Measurements from ENCODE around the gene RNF5.
"Not testable (repeated sequence)": the region's sequence is repeated elsewhere in the genome, so short reads cannot be mapped to it uniquely, and the experiment has no call there.

The RNF5 gene

DNA sequence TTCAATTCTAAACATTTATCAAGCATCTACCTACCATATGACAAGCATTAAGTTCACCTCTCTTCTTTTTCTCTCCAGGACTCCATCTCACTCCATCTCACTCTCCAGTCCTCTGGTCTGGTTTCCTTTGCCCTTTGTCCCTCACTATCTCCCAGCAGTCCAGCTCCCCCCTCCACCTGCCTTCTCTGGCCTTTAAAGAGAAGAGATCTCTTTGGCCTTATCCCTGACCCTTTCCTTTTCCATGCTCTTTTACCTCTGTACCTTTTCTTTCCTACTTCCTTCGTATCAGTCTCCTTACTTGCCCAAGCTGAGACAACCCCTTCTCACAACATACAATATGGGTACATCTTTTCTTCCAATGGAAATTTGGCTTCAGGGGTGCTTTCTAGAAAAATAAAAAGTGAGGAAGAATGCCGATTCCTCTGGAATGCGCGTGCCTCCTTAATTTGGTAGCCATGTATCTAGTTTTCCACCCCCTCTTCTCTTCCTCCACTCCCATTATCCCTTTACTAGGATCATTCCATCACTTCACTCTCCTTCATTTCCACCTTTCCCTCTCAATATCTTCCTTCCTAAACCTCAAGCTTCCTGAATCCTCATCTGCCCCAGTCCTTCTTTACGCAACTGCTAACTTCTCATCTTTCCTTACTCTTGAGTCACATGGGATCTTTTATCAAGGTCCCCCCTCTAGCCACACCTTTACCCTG lies 1.6 kb upstream of the RNF5 start:
- DNase-seq, result peak; percentile 86

- DNase-seq, result peak; percentile 96
Observed at GRCh38 chr6:32177183-32177787, 920 bp upstream of the RNF5 start.

- DNase-seq, result peak; percentile 30
Observed at GRCh38 chr6:32178547-32179440, 589 bp downstream of the RNF5 start.

GRCh38 chr6:32179766-32180405 lies 1.7 kb downstream of the RNF5 start:
- no peak for DNase-seq

GRCh38 chr6:32181148-32181702 lies 3.0 kb downstream of the RNF5 start:
- DNase-seq, result no peak

GRCh38 chr6:32181915-32182529 lies 3.8 kb downstream of the RNF5 start:
- DNase-seq, result no peak

GRCh38 chr6:32182555-32182981 lies 4.4 kb downstream of the RNF5 start:
- no peak for DNase-seq

GRCh38 chr6:32183030-32183429 lies 4.8 kb downstream of the RNF5 start:
- no peak for DNase-seq

DNA sequence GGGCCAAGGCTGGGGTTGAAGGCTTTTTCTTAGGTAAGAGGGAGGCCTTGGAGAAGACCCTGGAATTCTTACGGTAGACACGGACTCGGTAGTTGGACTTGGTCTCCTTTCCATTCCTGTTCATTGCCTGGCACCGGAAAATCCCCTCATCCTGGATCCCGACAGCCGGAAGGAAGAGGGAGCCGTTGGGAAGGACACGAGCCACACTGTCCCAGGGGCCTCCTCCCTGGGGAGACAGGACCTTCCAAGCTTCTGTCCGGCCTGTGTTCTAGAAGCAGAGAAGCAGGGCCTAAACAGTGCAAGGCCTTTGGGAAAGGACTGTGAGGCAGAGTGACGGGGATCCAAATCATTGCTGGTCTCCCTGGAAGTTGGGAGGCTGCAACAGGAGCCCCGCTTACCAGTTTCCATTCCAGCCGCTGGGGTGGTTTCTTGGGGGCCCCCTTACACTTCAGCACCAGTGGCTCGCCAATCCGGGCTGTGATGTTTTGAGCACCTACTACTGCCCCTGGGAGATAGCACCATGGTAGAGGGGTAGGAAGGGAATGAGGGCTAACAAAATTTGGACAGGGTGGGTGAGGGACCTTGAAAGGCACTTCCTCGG lies 5.4 kb downstream of the RNF5 start:
- DNase-seq, result no peak

DNA sequence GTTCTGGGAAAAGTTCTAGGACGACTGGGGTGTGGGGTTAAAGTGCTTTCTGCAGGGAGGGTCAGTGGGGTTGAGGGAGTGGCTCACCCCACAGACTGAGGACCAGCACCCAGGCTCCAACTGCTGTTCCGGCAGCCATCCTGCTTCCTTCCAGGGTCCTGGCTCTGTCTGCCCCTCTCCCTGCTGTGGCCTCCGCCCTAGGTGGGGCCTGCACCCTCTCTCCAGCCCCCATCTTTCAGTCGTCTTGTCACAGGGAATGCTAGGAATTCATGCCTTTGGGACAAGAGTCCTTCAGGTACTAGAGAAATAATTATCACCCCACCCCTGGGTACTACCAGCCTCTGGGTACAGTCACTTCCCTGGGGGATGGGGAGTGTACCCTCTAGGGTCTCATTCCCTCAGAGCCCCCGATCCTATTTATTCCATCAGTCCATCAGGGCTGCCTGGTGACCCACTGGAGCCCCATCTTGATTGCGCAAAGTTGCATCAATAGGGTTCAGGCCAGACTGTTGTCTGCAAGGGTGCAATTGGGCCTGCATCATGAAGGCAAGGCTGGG lies 6.0 kb downstream of the RNF5 start, which contains the start of gene AGER:
Gene AGER, minus strand, starts transcription at position 170 of the 557 bp plus-strand sequence. Its CDS starts 31 bp downstream, at position 139.
- DNase-seq, result no peak

DNA sequence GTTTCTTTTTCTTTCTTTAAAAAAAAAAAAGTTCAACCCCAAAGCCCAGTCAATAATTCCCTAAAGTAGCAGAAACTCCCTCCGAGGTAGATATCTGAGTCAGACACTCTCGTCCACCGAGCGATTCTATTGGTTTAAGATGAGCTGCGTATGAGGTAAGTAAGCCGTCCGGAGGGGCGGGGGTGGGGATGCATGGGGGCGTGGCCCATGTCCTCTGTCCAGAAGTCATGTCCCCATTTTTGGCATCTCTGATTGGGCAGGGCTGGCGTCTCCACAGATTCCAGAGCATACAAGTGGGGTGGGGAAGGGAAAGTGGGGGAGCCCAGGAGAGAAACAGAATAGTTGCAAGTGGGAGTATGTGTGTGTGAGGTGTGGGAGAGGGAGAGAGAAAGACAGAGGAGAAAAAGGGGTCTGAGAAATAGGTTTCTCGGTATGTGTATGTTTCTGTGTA lies 7.5 kb downstream of the RNF5 start:
- DNase-seq, result not testable (repeated sequence)

- DNase-seq, result not testable (repeated sequence)
Observed at GRCh38 chr6:32186151-32186840, 8.1 kb downstream of the RNF5 start.

GRCh38 chr6:32187009-32187709 lies 9.0 kb downstream of the RNF5 start:
- DNase-seq, result no peak

DNA sequence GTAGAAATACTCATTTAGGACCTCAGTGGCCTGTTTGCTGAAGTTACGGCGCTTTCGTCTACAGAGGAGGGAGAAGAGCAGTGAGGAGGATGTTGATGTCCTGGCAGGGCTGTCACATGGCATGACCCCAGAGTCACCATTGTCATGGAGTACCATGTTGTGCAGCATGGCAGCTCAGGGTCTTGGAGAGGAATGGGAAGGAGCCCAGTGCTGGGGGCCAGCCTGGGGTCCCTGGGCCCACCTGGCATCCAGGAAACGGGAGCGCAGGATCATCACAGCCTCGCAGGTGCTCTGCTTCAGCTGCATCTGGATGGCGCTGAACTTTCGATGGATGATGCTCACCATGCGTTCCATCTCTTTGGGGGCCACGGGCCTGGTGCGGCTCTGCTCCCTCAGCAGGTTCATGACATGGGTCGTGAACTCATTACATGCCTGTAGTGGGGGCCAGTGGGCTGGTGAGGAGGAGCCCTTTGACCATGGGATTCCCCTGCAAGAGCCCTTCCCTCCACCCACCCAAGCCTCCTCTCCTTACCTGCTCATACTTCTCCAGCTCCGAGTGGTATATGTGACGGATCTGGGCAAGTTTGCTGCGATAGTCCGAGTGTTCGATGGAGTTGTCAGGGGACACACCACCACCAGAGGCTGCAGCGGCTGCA lies 9.6 kb downstream of the RNF5 start:
- not testable (repeated sequence) for DNase-seq

DNA sequence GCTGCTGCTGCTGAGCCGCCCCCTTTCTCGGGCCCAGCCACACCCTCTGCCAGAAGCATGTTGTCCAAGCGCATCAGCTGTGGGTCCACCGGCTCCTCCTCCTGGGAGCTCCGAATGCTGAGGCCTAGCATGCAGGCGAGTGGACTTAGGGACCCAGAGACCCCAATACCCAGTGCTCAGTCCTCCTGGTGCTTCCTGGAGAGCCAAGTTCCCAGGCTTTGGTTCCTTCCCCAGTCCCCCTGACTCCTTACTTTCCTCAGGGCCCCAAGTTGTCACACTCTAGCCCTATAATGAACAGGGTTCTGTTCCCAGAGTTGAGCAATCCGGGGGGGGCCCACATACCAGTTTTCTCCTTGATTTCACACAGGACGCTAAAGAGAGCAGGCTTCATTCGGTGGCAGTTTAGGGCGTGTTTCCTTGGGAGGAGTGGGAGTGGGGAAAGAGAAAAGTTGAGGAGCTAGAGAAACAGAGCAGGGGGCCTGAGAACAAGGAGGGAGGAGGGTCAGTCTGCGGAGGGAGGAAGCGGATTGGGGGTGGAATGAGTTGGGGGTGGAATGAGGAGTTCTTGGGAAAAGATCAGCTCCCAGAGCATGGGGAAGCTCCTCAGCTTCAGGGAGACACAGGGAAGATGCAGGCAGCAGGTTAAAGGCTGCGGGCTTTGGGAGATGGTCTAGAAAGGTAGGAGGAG lies 10.3 kb downstream of the RNF5 start:
- DNase-seq, result no peak

DNA sequence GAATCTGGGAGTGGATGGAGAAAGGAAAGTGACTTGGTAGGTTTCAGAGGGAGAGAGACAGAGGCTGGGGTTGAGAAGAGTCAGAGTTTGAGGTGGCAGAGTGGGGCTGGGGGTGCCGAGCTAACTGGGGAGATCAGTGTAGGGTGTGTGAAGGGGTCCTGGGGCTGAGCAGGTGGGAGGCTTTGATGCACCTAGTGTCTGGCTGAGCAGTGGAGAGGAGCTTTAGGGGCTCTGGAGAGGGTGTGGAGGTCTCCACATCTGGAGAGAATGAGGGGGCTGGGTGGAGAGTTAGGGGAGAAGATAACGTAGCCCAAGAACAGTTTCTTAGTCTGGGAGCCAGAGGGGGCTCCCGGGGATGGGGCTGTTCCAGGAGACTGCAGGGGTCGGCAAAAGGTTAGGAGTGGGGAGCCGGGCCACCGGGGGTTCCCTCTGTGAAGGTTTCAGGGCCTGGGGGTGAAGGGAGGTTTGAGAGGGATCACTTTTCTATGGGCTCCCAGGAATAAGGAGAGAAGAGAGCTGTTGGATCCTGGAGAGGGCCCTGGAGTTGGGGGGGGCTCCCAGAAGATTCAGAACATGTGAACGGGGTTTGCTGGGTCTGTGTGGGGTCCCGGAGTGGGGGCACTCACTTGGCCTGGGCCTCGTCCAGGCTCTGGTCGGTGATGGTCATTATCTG lies 11.0 kb downstream of the RNF5 start:
- DNase-seq, result no peak

DNA sequence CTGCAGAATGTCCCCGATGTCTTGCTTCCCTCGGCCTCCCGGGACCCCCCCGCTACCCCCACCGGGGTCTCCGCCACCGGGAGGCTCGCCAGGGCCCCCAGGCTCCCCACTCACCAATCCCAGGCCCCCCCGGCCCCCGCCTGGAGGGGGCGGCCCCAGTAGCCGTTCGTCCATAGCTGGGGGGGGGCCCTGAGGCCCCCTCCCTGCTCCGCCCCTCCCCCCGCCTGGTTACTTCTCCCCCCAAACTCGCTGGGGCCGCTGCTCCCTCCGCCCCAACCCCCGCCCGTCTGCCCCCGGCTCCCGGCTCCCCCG lies 11.5 kb downstream of the RNF5 start:
- no peak for DNase-seq

GRCh38 chr6:32190054-32190851 lies 12.0 kb downstream of the RNF5 start, which contains the start of gene PBX2:
Gene PBX2, minus strand, starts transcription at chr6:32190202. Its CDS starts 287 bp downstream, at chr6:32189915.
- DNase-seq, result peak; percentile 88
